CD4-positive, alpha-beta T cell treated with Interferon alpha-2 for 1 hour (primary cell): ENCODE results near the gene LHFPL5.

ENCODE experiments used
- DNase-seq, 2 donors: peaks; one replicate each; pipeline ENCODE4 v3.0.0-alpha.2; 2020 to 2022

The LHFPL5 gene

GRCh38 chr6:35794536-35795452, 10.4 kb upstream of the LHFPL5 start:
- DNase-seq: no peak

- DNase-seq: no peak
These were observed 9.6 kb upstream of the LHFPL5 start for GRCh38 chr6:35795453-35796071.

GRCh38 chr6:35796236-35796635, 8.9 kb upstream of the LHFPL5 start:
- DNase-seq: no peak

- no peak for DNase-seq
These were observed 7.2 kb upstream of the LHFPL5 start for GRCh38 chr6:35797837-35798526.

- DNase-seq: no peak
These were observed 6.4 kb upstream of the LHFPL5 start for GRCh38 chr6:35798706-35799105.

- no peak for DNase-seq
These were observed 4.0 kb upstream of the LHFPL5 start for GRCh38 chr6:35801148-35801547.

- no peak for DNase-seq
These were observed 3.5 kb downstream of the LHFPL5 start for GRCh38 chr6:35808688-35809087.

- DNase-seq: no peak
These were observed 4.7 kb downstream of the LHFPL5 start for GRCh38 chr6:35809809-35810208.

GRCh38 chr6:35810971-35811698, 6.0 kb downstream of the LHFPL5 start:
- DNase-seq: no peak

GRCh38 chr6:35811699-35811995, 6.5 kb downstream of the LHFPL5 start:
- DNase-seq: no peak

GRCh38 chr6:35817515-35817914, 12.4 kb downstream of the LHFPL5 start:
- DNase-seq: no peak

- no peak for DNase-seq
These were observed 18.4 kb downstream of the LHFPL5 start for GRCh38 chr6:35823601-35824000.

- DNase-seq: no peak
These were observed 19.5 kb downstream of the LHFPL5 start for GRCh38 chr6:35824552-35825192.

- DNase-seq: no peak
These were observed 24.2 kb downstream of the LHFPL5 start for GRCh38 chr6:35829306-35829705.

- no peak for DNase-seq
These were observed 26.3 kb downstream of the LHFPL5 start for GRCh38 chr6:35831257-35832007.

- DNase-seq: no peak
These were observed 28.4 kb downstream of the LHFPL5 start for GRCh38 chr6:35833536-35833935.

GRCh38 chr6:35839019-35839418, 33.9 kb downstream of the LHFPL5 start:
- no peak for DNase-seq

- DNase-seq: no peak
These were observed 37.2 kb downstream of the LHFPL5 start for GRCh38 chr6:35842381-35842780.

- no peak for DNase-seq
These were observed 39.1 kb downstream of the LHFPL5 start for GRCh38 chr6:35844290-35844689.

GRCh38 chr6:35850208-35850607, 45.1 kb downstream of the LHFPL5 start:
- no peak for DNase-seq

- no peak for DNase-seq
These were observed 47.8 kb downstream of the LHFPL5 start for GRCh38 chr6:35852994-35853393.

- no peak for DNase-seq
These were observed 51.1 kb downstream of the LHFPL5 start for GRCh38 chr6:35856250-35856649.
